Left lung (tissue), 10 donors: Measurements from ENCODE around the gene ZCCHC7. TPM values are rescaled to one million over a fixed set of nuclear protein-coding genes. Genes with fewer than 3 reads are reported as not detected.
"Not testable (repeated sequence)": the region's sequence is repeated elsewhere in the genome, so short reads cannot be mapped to it uniquely, and the experiment has no call there.

Experiments
- ATAC-seq: fragments of 200-7000 bp; cut with Tn5 transposase; one replicate; pipeline ENCODE4 v1.9.1; 2020; ENCODE audit warnings: moderate library complexity
- DNase-seq, 4 donors: peaks; one replicate each; pipeline ENCODE4 v3.0.0-alpha.2; 2013 to 2020
- H3K27ac ChIP-seq, 2 donors: fragments of 200-600 bp; sonication (generic) in 1 of 2; one replicate each; pipeline versions ENCODE4 v1.5.0 to v1.8.0; 2020 to 2021
- H3K27me3 ChIP-seq, 2 donors: fragments of 200-600 bp; sonication (generic) in 1 of 2; one replicate each; pipeline versions ENCODE4 v1.5.0 to v1.8.0; 2020 to 2021
- H3K36me3 ChIP-seq, 2 donors: fragments of 200-600 bp; sonication (generic) in 1 of 2; one replicate each; pipeline versions ENCODE4 v1.5.0 to v1.8.0; 2020 to 2021
- H3K4me1 ChIP-seq, 2 donors: fragments of 200-600 bp; one replicate each; pipeline ENCODE4 v1.8.0; 2021
- H3K4me3 ChIP-seq, 2 donors: fragments of 200-600 bp; sonication (generic) in 1 of 2; one replicate each; pipeline versions ENCODE4 v1.5.0 to v1.8.0; 2020 to 2021; ENCODE audit warnings: mild to moderate bottlenecking in 1 of 2
- H3K9me3 ChIP-seq, 2 donors: fragments of 200-600 bp; sonication (generic) in 1 of 2; one replicate each; pipeline versions ENCODE4 v1.5.0 to v1.8.0; 2020 to 2021
- intact Hi-C, 2 donors: fragments of 100-400 bp; cut with DNase I; formaldehyde crosslinking; loops; one replicate each; pipeline versions ENCODE4 v1.11.2 to v1.14.2; 2022
- polyA plus RNA-seq, 6 donors: library from polyadenylated mRNA; unstranded; fragments of 120-200 nt; gene quantifications; one replicate each; pipeline ENCODE4 v1.2.1, GENCODE V29; 2013; ENCODE audit not compliant: insufficient read length in 6 of 6
- total RNA-seq, 2 donors: library from RNA; stranded (reverse); fragmentation: NEBNext Ultra II Directional; extraction: Animal tissue kit (Norgen Biotek cat#: 25700); gene quantifications; one replicate each; pipeline ENCODE4 v1.2.1, GENCODE V29; 2021
- TF ChIP-seq, protein P1 (sequence below), 2 donors: fragments of 200-600 bp; sonication (generic) in 1 of 2; IDR thresholded peaks; one replicate each; pipeline versions ENCODE4 v1.5.0 to v1.8.0; 2021; ENCODE audit warnings: antibody characterized with exemption in 2 of 2
- donor health status: DM: no; HTN: yes; CAD: no.
- donor health status: DM: no; HTN: no; CAD: no.

Gene ZCCHC7
- total and polyA plus RNA-seq, 8 donors = 16.0 to 26.0 (median 22.6) TPM

DNA sequence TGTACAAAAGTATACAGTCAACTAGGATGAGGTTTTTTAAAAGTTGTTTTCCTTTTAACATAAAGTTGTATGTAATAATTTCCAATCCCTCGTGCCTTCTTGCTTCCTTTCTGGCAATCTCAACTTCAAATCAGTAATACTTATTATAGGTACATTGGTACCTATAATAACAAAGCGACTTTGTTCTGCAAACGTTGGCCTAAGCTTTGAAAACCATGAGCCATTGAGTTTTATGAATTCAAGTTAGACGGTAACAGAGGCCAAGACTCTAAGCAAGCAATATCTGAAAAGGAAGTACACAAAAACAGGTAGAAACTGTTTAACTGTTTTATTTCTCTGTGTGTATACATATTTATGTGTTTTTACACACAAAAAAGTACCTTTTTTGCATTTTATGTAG is 166.9 kb downstream of the ZCCHC7 start:
- Histone ChIP-seq H3K4me1 (peaks cover 0 to 12% of the 10 kb centered on the region in 2 donors), H3K9me3 (no peaks in the 10 kb centered on the region), H3K4me3 (no peak overlapping the region), H3K36me3 (no peaks in the 10 kb centered on the region), H3K27me3 (no peaks in the 10 kb centered on the region), H3K27ac (no peak overlapping the region)
- DNase-seq (no peak), ATAC-seq (no peak)
- intact Hi-C loops = no loop called here
- TF ChIP-seq, protein P1, sequence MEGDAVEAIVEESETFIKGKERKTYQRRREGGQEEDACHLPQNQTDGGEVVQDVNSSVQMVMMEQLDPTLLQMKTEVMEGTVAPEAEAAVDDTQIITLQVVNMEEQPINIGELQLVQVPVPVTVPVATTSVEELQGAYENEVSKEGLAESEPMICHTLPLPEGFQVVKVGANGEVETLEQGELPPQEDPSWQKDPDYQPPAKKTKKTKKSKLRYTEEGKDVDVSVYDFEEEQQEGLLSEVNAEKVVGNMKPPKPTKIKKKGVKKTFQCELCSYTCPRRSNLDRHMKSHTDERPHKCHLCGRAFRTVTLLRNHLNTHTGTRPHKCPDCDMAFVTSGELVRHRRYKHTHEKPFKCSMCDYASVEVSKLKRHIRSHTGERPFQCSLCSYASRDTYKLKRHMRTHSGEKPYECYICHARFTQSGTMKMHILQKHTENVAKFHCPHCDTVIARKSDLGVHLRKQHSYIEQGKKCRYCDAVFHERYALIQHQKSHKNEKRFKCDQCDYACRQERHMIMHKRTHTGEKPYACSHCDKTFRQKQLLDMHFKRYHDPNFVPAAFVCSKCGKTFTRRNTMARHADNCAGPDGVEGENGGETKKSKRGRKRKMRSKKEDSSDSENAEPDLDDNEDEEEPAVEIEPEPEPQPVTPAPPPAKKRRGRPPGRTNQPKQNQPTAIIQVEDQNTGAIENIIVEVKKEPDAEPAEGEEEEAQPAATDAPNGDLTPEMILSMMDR (IDR thresholded peaks at IDR 0.05) = no peak

DNA sequence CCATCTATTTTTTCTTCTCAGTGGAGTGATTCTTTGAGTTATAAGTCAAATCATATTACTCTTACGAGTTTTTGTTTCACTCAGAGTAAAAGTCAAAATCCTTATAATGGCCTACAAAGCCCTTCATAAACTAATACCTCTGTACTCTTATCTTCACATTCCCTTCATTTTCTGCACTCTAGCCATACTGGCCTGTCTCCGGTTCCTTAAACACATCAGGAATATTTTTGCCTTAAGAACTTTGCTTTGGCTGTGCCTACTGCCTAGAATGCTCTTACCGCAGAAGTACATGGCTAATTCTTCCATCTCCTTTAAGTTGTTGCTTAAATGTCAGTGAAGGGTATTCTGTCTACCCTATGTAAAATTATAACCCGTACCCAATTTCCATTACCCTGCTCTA is 169.3 kb downstream of the ZCCHC7 start:
- no peak overlapping the region for H3K27ac ChIP-seq
- TF ChIP-seq, protein P1 (IDR thresholded peaks at IDR 0.05) = no peak
- intact Hi-C loops = no loop called here
- H3K9me3 ChIP-seq = no peaks in the 10 kb centered on the region
- ATAC-seq (no peak), DNase-seq (no peak)
- H3K36me3 ChIP-seq = no peaks in the 10 kb centered on the region
- H3K4me1 ChIP-seq = peaks cover 0 to 12% of the 10 kb centered on the region in 2 donors
- H3K4me3 ChIP-seq = no peak overlapping the region
- H3K27me3 ChIP-seq = no peaks in the 10 kb centered on the region

DNA sequence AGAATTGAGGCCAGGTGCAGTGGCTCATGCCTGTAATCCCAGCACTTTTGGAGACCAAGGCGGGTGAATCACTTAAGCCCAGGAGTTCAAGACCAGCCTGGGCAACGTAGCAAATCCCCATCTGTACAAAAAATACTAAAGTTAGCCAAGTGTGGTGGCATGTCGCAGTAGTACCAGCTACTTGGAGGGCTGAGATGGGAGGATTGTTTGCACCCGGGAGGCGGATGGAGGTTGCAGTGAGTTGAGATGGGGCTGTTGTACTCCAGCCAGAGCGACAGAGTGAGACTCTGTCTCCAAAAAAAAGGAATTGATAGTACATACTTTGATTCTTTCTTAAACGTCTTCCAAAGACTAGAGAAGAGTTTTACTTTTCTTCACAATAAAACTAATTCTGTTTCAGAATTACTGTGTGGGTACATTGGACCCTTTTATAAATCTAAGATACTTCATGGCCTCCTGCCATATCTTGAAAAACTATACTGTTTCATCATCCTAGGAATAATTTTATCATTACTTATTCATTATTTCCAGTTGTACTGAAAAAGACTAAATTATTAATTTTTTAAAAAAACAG is 170.1 kb downstream of the ZCCHC7 start:
- no peaks in the 10 kb centered on the region for H3K9me3 ChIP-seq
- no peaks in the 10 kb centered on the region for H3K36me3 ChIP-seq
- H3K4me3 ChIP-seq = no peak overlapping the region
- ATAC-seq (no peak), DNase-seq (no peak)
- peaks cover 0 to 12% of the 10 kb centered on the region in 2 donors for H3K4me1 ChIP-seq
- intact Hi-C loops = no loop called here
- no peaks in the 10 kb centered on the region for H3K27me3 ChIP-seq
- no peak overlapping the region for H3K27ac ChIP-seq
- TF ChIP-seq, protein P1 (IDR thresholded peaks at IDR 0.05) = no peak

- Histone ChIP-seq H3K4me1 (peaks cover 0 to 12% of the 10 kb centered on the region in 2 donors), H3K27ac (no peak overlapping the region), H3K4me3 (no peak overlapping the region), H3K27me3 (no peaks in the 10 kb centered on the region), H3K36me3 (no peaks in the 10 kb centered on the region), H3K9me3 (no peaks in the 10 kb centered on the region)
- TF ChIP-seq, protein P1 (IDR thresholded peaks at IDR 0.05) = no peak
- DNase-seq = no peak
- no peak for ATAC-seq
- intact Hi-C loops = no loop called here
Measured at GRCh38 chr9:37290940-37291485, 170.6 kb downstream of the ZCCHC7 start.

- ATAC-seq, intact Hi-C loops, H3K27ac ChIP-seq, H3K9me3 ChIP-seq, DNase-seq, H3K4me3 ChIP-seq, H3K36me3 ChIP-seq, H3K27me3 ChIP-seq: not testable (repeated sequence)
- peaks cover 0 to 12% of the 10 kb centered on the region in 2 donors for H3K4me1 ChIP-seq
Measured at GRCh38 chr9:37291612-37292238, 171.4 kb downstream of the ZCCHC7 start.
